ENCODE data around the gene HDAC8. TPM values are rescaled to one million over a fixed set of nuclear protein-coding genes. Genes with fewer than 3 reads are reported as not detected.

Gene HDAC8
- total RNA-seq, 1 experiment from 2014 or later = 21.4 TPM

- TF ChIP-seq, protein P1, sequence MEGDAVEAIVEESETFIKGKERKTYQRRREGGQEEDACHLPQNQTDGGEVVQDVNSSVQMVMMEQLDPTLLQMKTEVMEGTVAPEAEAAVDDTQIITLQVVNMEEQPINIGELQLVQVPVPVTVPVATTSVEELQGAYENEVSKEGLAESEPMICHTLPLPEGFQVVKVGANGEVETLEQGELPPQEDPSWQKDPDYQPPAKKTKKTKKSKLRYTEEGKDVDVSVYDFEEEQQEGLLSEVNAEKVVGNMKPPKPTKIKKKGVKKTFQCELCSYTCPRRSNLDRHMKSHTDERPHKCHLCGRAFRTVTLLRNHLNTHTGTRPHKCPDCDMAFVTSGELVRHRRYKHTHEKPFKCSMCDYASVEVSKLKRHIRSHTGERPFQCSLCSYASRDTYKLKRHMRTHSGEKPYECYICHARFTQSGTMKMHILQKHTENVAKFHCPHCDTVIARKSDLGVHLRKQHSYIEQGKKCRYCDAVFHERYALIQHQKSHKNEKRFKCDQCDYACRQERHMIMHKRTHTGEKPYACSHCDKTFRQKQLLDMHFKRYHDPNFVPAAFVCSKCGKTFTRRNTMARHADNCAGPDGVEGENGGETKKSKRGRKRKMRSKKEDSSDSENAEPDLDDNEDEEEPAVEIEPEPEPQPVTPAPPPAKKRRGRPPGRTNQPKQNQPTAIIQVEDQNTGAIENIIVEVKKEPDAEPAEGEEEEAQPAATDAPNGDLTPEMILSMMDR (conservative IDR thresholded peaks at IDR 0.05) = no peak
- Histone ChIP-seq H3K79me1 (ENCODE audit: insufficient read depth, low read depth, low read length, poor library complexity, severe bottlenecking) (no peaks in the 10 kb centered on the region), H3K27me3 (ENCODE audit: insufficient read depth, low read length) (no peaks in the 10 kb centered on the region), H3K14ac (ENCODE audit: insufficient read depth, low read length) (no peak overlapping the region), H3K9me3 (ENCODE audit: control insufficient read depth, low read depth, low read length) (peaks cover 15% of the 10 kb centered on the region), H4K5ac (ENCODE audit: insufficient read length, low read depth, low read length) (no peak overlapping the region), H3K23me2 (ENCODE audit: insufficient read length, low read depth, low read length, poor library complexity, severe bottlenecking) (no peaks in the 10 kb centered on the region), H2AK5ac (ENCODE audit: insufficient read length, low read length) (no peak overlapping the region), H3K79me2 (ENCODE audit: insufficient read depth, low read length) (no peaks in the 10 kb centered on the region), H3K4me1 (ENCODE audit: insufficient read depth, low read length) (no peaks in the 10 kb centered on the region), H4K20me1 (ENCODE audit: control insufficient read depth, insufficient read depth, insufficient read length) (no peaks in the 10 kb centered on the region), H3K4ac (ENCODE audit: low read depth, low read length) (no peak overlapping the region), H2BK12ac (ENCODE audit: insufficient read length, low read depth, low read length) (no peak overlapping the region), H2AFZ (ENCODE audit: low read length) (no peak overlapping the region), H3T11ph (ENCODE audit: low read length) (no peak overlapping the region), H4K91ac (ENCODE audit: insufficient read length, low read depth, low read length) (no peak overlapping the region), H2BK120ac (ENCODE audit: low read depth, low read length, poor library complexity, severe bottlenecking) (no peak overlapping the region), H2BK20ac (ENCODE audit: low read depth, low read length, poor library complexity, severe bottlenecking) (no peak overlapping the region), H2BK5ac (ENCODE audit: insufficient read length, low read length) (no peak overlapping the region), H3K27ac (ENCODE audit: insufficient read length, low read depth, low read length) (no peak overlapping the region), H2BK15ac (ENCODE audit: low read depth, low read length) (no peak overlapping the region), H3K23ac (ENCODE audit: insufficient read length, low read depth, low read length) (no peak overlapping the region), H3K4me2 (ENCODE audit: insufficient read depth, insufficient read length, low read length) (no peak overlapping the region), H3K18ac (ENCODE audit: insufficient read length, low read depth, low read length) (no peak overlapping the region), H4K8ac (replicated peaks; ENCODE audit: insufficient read length, low read depth, low read length) (no peak overlapping the region), H3K56ac (ENCODE audit: insufficient read length, low read depth, low read length) (no peak overlapping the region), H3K9ac (ENCODE audit: extremely low read depth, insufficient read length, low read length) (no peak overlapping the region)
- H3K36me3 Mint-ChIP-seq (ENCODE audit: insufficient read depth in 1 of 3, low read depth in 3 of 3) = peaks cover 28 to 36% (median 30%) of the 10 kb centered on the region in 3 experiments
- H3K9me3 Mint-ChIP-seq = peaks cover 85% of the 10 kb centered on the region in 2 experiments
- no peak for DNase-seq
- no peaks in the 10 kb centered on the region for H3K27me3 Mint-ChIP-seq (ENCODE audit: low read depth)
- H3K27ac Mint-ChIP-seq = no peak overlapping the region
- H3K4me3 Mint-ChIP-seq = no peak overlapping the region
- no peaks in the 10 kb centered on the region for H3K4me1 Mint-ChIP-seq
These were observed 150.8 kb downstream of the HDAC8 start for GRCh38 chrX:72421797-72422196.
